Prostate gland (tissue), 2 donors: ENCODE measurements around the gene PRPH.

Experiments used
- POLR2A ChIP-seq: fragments of 450-650 bp; IDR thresholded peaks from one replicate; pipeline ENCODE4 v1.6.1; 2016; ENCODE audit warnings: antibody characterized with exemption, mild to moderate bottlenecking
- POLR2AphosphoS5 ChIP-seq: sonication (generic); formaldehyde crosslinking; IDR thresholded peaks from one replicate; pipeline ENCODE4 v1.6.1; 2017; ENCODE audit warnings: antibody characterized with exemption
- TF ChIP-seq, protein P1 (sequence below), 4 experiments: fragments of 200-600 bp in 2 of 4; fragments of 450-650 bp in 2 of 4; sonication (generic) in 2 of 4; IDR thresholded peaks; 1 replicate in 3 of 4; 2 replicates in 1 of 4; pipeline ENCODE4 v1.5.1; 2016 to 2019; ENCODE audit warnings: antibody characterized with exemption in 4 of 4, mild to moderate bottlenecking in 2 of 4, moderate library complexity in 2 of 4

DNA sequence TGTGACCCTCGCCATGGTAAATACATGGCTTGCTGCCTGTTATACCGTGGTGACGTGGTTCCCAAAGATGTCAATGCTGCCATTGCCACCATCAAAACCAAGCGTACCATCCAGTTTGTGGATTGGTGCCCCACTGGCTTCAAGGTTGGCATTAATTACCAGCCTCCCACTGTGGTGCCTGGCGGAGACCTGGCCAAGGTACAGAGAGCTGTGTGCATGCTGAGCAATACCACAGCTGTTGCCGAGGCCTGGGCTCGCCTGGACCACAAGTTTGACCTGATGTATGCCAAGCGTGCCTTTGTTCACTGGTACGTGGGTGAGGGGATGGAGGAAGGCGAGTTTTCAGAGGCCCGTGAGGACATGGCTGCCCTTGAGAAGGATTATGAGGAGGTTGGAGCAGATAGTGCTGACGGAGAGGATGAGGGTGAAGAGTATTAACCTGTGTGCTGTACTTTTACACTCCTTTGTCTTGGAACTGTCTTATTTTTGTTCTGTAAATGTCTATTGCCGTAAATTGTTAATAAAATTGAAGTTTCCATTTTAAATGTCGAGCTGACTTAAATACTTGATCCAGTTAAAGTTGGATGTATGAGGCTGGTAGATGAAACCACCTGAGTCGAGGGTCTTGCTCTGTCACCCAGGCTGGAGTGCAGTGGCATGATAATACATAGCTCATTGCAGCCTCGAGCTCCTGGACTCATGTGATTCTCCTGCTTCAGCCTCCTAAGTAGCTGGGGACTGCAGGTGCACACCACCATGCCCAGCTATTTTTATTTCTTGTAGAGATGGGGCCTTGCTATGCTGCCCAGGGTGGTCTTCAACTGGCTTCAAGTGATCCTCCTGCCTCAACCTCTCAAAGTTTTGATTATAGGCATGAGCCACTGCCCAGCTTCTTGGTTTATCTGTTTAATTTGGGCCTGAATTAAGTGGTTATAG, 21.9 kb upstream of the PRPH start:
- TF ChIP-seq POLR2AphosphoS5 (no peak), POLR2A (no peak)
- TF ChIP-seq, protein P1, sequence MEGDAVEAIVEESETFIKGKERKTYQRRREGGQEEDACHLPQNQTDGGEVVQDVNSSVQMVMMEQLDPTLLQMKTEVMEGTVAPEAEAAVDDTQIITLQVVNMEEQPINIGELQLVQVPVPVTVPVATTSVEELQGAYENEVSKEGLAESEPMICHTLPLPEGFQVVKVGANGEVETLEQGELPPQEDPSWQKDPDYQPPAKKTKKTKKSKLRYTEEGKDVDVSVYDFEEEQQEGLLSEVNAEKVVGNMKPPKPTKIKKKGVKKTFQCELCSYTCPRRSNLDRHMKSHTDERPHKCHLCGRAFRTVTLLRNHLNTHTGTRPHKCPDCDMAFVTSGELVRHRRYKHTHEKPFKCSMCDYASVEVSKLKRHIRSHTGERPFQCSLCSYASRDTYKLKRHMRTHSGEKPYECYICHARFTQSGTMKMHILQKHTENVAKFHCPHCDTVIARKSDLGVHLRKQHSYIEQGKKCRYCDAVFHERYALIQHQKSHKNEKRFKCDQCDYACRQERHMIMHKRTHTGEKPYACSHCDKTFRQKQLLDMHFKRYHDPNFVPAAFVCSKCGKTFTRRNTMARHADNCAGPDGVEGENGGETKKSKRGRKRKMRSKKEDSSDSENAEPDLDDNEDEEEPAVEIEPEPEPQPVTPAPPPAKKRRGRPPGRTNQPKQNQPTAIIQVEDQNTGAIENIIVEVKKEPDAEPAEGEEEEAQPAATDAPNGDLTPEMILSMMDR (IDR thresholded peaks at IDR 0.05): no peak
